Keratinocyte (primary cell): ENCODE measurements around the gene SCGB1A1. TPM values are rescaled to one million over a fixed set of nuclear protein-coding genes. Genes with fewer than 3 reads are reported as not detected.

Experiments
- DNase-seq: peaks from one replicate; pipeline ENCODE4 v3.0.0-alpha.2; 2011; ENCODE audit warnings: low read depth, missing footprints, low spot score
- FAIRE-seq: peaks from 2 replicates; lab custom pipeline; 2011; peaks lifted over from hg19 to GRCh38; lab: Jason Lieb, UNC
- H2AFZ ChIP-seq: 2 replicates; pipeline ENCODE4 v1.6.0; 2012; ENCODE audit warnings: low read length, control low read depth, inconsistent platforms; ENCODE audit not compliant: control insufficient read depth
- H3K27ac ChIP-seq: 2 replicates; pipeline ENCODE4 v1.5.1; 2011; ENCODE audit warnings: low read length; ENCODE audit not compliant: control insufficient read depth, insufficient read depth
- H3K27me3 ChIP-seq: 3 replicates; pipeline ENCODE4 v1.6.0; 2011; ENCODE audit warnings: low read length; ENCODE audit not compliant: control insufficient read depth, insufficient read depth; ENCODE audit errors: extremely low read depth
- H3K36me3 ChIP-seq, 2 experiments: 2 replicates in 1 of 2; 3 replicates in 1 of 2; pipeline ENCODE4 v1.5.1; 2011; ENCODE audit warnings: low read length in 2 of 2, mild to moderate bottlenecking in 1 of 2; ENCODE audit not compliant: control insufficient read depth in 2 of 2, insufficient read depth in 2 of 2; ENCODE audit errors: extremely low read depth in 1 of 2
- H3K4me1 ChIP-seq: 3 replicates; pipeline ENCODE4 v1.5.1; 2011; ENCODE audit warnings: low read length; ENCODE audit not compliant: control insufficient read depth, insufficient read depth; ENCODE audit errors: extremely low read depth
- H3K4me2 ChIP-seq: 3 replicates; pipeline ENCODE4 v1.6.0; 2011; ENCODE audit warnings: low read depth, low read length; ENCODE audit not compliant: control insufficient read depth, insufficient read depth; ENCODE audit errors: extremely low read depth
- H3K4me3 ChIP-seq, 3 experiments: fragments of 200-600 bp in 1 of 3; sonication (generic) in 1 of 3; 2 replicates in 2 of 3; 3 replicates in 1 of 3; pipeline ENCODE4 v1.5.1; 2011 to 2016; ENCODE audit warnings: low read length in 3 of 3, mild to moderate bottlenecking in 3 of 3, control low read depth in 2 of 3, inconsistent platforms in 1 of 3, low read depth in 1 of 3, mixed read lengths in 1 of 3, mixed run types in 1 of 3, moderate library complexity in 1 of 3; ENCODE audit not compliant: control insufficient read depth in 2 of 3, insufficient read depth in 2 of 3; ENCODE audit errors: extremely low read depth in 1 of 3
- H3K79me2 ChIP-seq: 2 replicates; pipeline ENCODE4 v1.6.0; 2012; ENCODE audit warnings: low read length; ENCODE audit not compliant: control insufficient read depth, insufficient read depth
- H3K9ac ChIP-seq: 3 replicates; pipeline ENCODE4 v1.6.0; 2011; ENCODE audit warnings: low read length; ENCODE audit not compliant: control insufficient read depth, insufficient read depth; ENCODE audit errors: extremely low read depth
- H3K9me1 ChIP-seq: 3 replicates; pipeline ENCODE4 v1.6.0; 2011; ENCODE audit warnings: low read length; ENCODE audit not compliant: control insufficient read depth, insufficient read depth; ENCODE audit errors: extremely low read depth
- H3K9me3 ChIP-seq: 2 replicates; pipeline ENCODE4 v1.5.1; 2012; ENCODE audit warnings: low read depth, low read length; ENCODE audit not compliant: control insufficient read depth
- H4K20me1 ChIP-seq: 3 replicates; pipeline ENCODE4 v1.6.0; 2011; ENCODE audit warnings: low read length; ENCODE audit not compliant: control insufficient read depth, insufficient read depth; ENCODE audit errors: extremely low read depth
- CTCF ChIP-seq, 3 experiments: IDR thresholded peaks in 1 of 3; conservative IDR thresholded peaks in 1 of 3; optimal IDR thresholded peaks in 1 of 3; 2 replicates in 2 of 3; 3 replicates in 1 of 3; pipeline versions ENCODE3 to v1.5.1; 2011; ENCODE audit warnings: low read length in 3 of 3, mild to moderate bottlenecking in 3 of 3, moderate library complexity in 2 of 3, control low read depth in 1 of 3, inconsistent platforms in 1 of 3; ENCODE audit not compliant: insufficient read depth in 2 of 3; ENCODE audit errors: extremely low read depth in 1 of 3
- EZH2 ChIP-seq: IDR thresholded peaks from one replicate; pipeline ENCODE4 v1.6.1; 2012; ENCODE audit warnings: inconsistent platforms, mild to moderate bottlenecking, low read length, moderate library complexity
- dilution Hi-C: fragments of 300-500 bp; cut with MboI; formaldehyde crosslinking; loops from one replicate; pipeline ENCODE4 v1.7.0; 2020; ENCODE audit warnings: low sequenced_read_pairs; ENCODE audit not compliant: extremely low pct_ligation_motif_present
- polyA plus RNA-seq, 5 experiments: library from polyadenylated mRNA; depleted of rRNA in 3 of 5; stranded (reverse) in 3 of 5; stranded (forward) in 1 of 5; unstranded in 1 of 5; fragments of >200 nt; gene quantifications; 1 replicate in 1 of 5; 2 replicates in 3 of 5; 3 replicates in 1 of 5; pipeline versions ENCODE4 v1.2.1 to v1.2.3, GENCODE V29; 2011 to 2012; ENCODE audit warnings: missing spikeins in 2 of 5, low read depth in 1 of 5, low replicate concordance in 1 of 5

Gene SCGB1A1
- polyA plus RNA-seq, 1 donor (not counting 4 experiments of a cell fraction or from before 2014, with no cell fraction given), result not detected

- no peaks in the 10 kb centered on the region for H3K4me1 ChIP-seq
- no peaks in the 10 kb centered on the region for H3K79me2 ChIP-seq
- FAIRE-seq (no peak), DNase-seq (no peak)
- H3K4me3 ChIP-seq, result no peak overlapping the region
- dilution Hi-C loops, result no loop called here
- no peaks in the 10 kb centered on the region for H3K27me3 ChIP-seq
- H3K9me3 ChIP-seq, result no peaks in the 10 kb centered on the region
- TF ChIP-seq CTCF (optimal IDR thresholded peaks at IDR 0.05 in 1 of 3, IDR thresholded peaks at IDR 0.05 in 1 of 3, conservative IDR thresholded peaks at IDR 0.05 in 1 of 3; ENCODE audit: extremely low read depth in 1 of 3, insufficient read depth in 2 of 3, low read length in 3 of 3) (no peak), EZH2 (no peak)
- no peak overlapping the region for H3K27ac ChIP-seq
- no peaks in the 10 kb centered on the region for H3K9me1 ChIP-seq
- H3K36me3 ChIP-seq, result no peaks in the 10 kb centered on the region
- no peak overlapping the region for H3K4me2 ChIP-seq
- no peak overlapping the region for H3K9ac ChIP-seq
- H4K20me1 ChIP-seq, result no peaks in the 10 kb centered on the region
- H2AFZ ChIP-seq, result no peak overlapping the region
Measured at GRCh38 chr11:62463121-62463542, 44.3 kb downstream of the SCGB1A1 start.

GRCh38 chr11:62464655-62465054 lies 45.8 kb downstream of the SCGB1A1 start:
- no peak for DNase-seq
- Histone ChIP-seq H3K27me3 (no peaks in the 10 kb centered on the region), H3K27ac (no peak overlapping the region), H3K4me1 (no peaks in the 10 kb centered on the region), H3K79me2 (no peaks in the 10 kb centered on the region), H4K20me1 (no peaks in the 10 kb centered on the region), H2AFZ (no peak overlapping the region), H3K4me3 (no peak overlapping the region), H3K9me3 (no peaks in the 10 kb centered on the region), H3K36me3 (no peaks in the 10 kb centered on the region), H3K9me1 (no peaks in the 10 kb centered on the region), H3K4me2 (no peak overlapping the region), H3K9ac (no peak overlapping the region)
- FAIRE-seq, result no peak
- no peak for TF ChIP-seq CTCF (optimal IDR thresholded peaks at IDR 0.05 in 1 of 3, IDR thresholded peaks at IDR 0.05 in 1 of 3, conservative IDR thresholded peaks at IDR 0.05 in 1 of 3; ENCODE audit: extremely low read depth in 1 of 3, insufficient read depth in 2 of 3, low read length in 3 of 3)
- TF ChIP-seq EZH2, result no peak
- dilution Hi-C loops, result no loop called here
